T-helper 1 cell treated with Interleukin-12 subunit alpha and Interleukin-12 subunit beta and Interleukin-4 antibody, amounts not matched to agents 30 ng/mL and 1 ng/mL, for 36 hours (primary cell): ENCODE data around the gene ZNF362. TPM values are rescaled to one million over a fixed set of nuclear protein-coding genes. Genes with fewer than 3 reads are reported as not detected.
"Not testable (repeated sequence)": the region's sequence is repeated elsewhere in the genome, so short reads cannot be mapped to it uniquely, and the experiment has no call there.

Source experiments
- intact Hi-C: fragments of 100-400 bp; cut with micrococcal nuclease; formaldehyde crosslinking; loops from one replicate; pipeline ENCODE4 v1.15.1; 2024
- total RNA-seq: library from RNA; stranded (reverse); gene quantifications from 2 replicates; pipeline ENCODE4 v1.2.3, GENCODE V29; 2022

ZNF362 gene
- total RNA-seq, 1 donor from 2014 or later: 21.6 TPM

- intact Hi-C loops: no loop called here
Measured at GRCh38 chr1:33301273-33301984, 45.1 kb downstream of the ZNF362 start.

- intact Hi-C loops: no loop called here
Measured at GRCh38 chr1:33302325-33302724, 46.0 kb downstream of the ZNF362 start.

- intact Hi-C loops: no loop called here
Measured at GRCh38 chr1:33305016-33305415, 48.7 kb downstream of the ZNF362 start.

- intact Hi-C loops: no loop called here
Measured at GRCh38 chr1:33305816-33306652, 49.7 kb downstream of the ZNF362 start.

GRCh38 chr1:33306653-33307493, 50.6 kb downstream of the ZNF362 start:
- intact Hi-C loops: no loop called here

- intact Hi-C loops: no loop called here
Measured at GRCh38 chr1:33307494-33307864, 51.2 kb downstream of the ZNF362 start.

GRCh38 chr1:33309351-33309750, 53.1 kb downstream of the ZNF362 start:
- intact Hi-C loops: not testable (repeated sequence)

- intact Hi-C loops: no loop called here
Measured at GRCh38 chr1:33310702-33311101, 54.4 kb downstream of the ZNF362 start.

GRCh38 chr1:33311706-33312412, 55.6 kb downstream of the ZNF362 start:
- intact Hi-C loops: no loop called here

- intact Hi-C loops: no loop called here
Measured at GRCh38 chr1:33312413-33312749, 56.1 kb downstream of the ZNF362 start.

GRCh38 chr1:33314416-33314815, 58.1 kb downstream of the ZNF362 start:
- intact Hi-C loops: no loop called here

GRCh38 chr1:33316601-33317000, 60.3 kb downstream of the ZNF362 start:
- intact Hi-C loops: no loop called here

- intact Hi-C loops: no loop called here
Measured at GRCh38 chr1:33317354-33317753, 61.1 kb downstream of the ZNF362 start.

GRCh38 chr1:33317946-33318345, 61.7 kb downstream of the ZNF362 start:
- intact Hi-C loops: no loop called here

GRCh38 chr1:33319186-33319948, 63.1 kb downstream of the ZNF362 start:
- intact Hi-C loops: no loop called here

- intact Hi-C loops: no loop called here
Measured at GRCh38 chr1:33319949-33320618, 63.8 kb downstream of the ZNF362 start.

- intact Hi-C loops: no loop called here
Measured at GRCh38 chr1:33320619-33321165, 64.4 kb downstream of the ZNF362 start, which contains the start of gene A3GALT2. Gene A3GALT2 (minus strand): TSS chr1:33321098. CDS start chr1:33321098, 0 bp downstream.

GRCh38 chr1:33321178-33321577, 64.9 kb downstream of the ZNF362 start:
- intact Hi-C loops: no loop called here

GRCh38 chr1:33322109-33322508, 65.8 kb downstream of the ZNF362 start:
- intact Hi-C loops: no loop called here
